ENCODE results near the gene EHMT2. TPM values are rescaled to one million over a fixed set of nuclear protein-coding genes. Genes with fewer than 3 reads are reported as not detected.
A peak's percentile ranks its signal among the peaks of the same experiment; 100 is the strongest.

Gene EHMT2
- total and polyA plus RNA-seq, 2 of the 13 experiments (the other 11 are each of a cell fraction or from before 2014, with no cell fraction given), result 55.2 to 69.2 TPM

- TF ChIP-seq CTCF (CRISPR knock-in tag; IDR thresholded peaks at IDR 0.05) (peak; percentile 20; the same call in 1 of the 2 replicates), ZNF704 (CRISPR knock-in tag; IDR thresholded peaks at IDR 0.05; ENCODE audit: borderline replicate concordance) (0 out of 2 replicates have a peak, but pooled peaks have one; percentile 42), ZNF629 (CRISPR knock-in tag; conservative IDR thresholded peaks at IDR 0.05) (0 out of 2 replicates have a peak, but pooled peaks have one; percentile 5), NFKB2 (CRISPR knock-in tag; IDR thresholded peaks at IDR 0.05; ENCODE audit: borderline replicate concordance) (0 out of 2 replicates have a peak, but pooled peaks have one; percentile 54), NBN (conservative IDR thresholded peaks at IDR 0.05) (no peak), ZBTB8A (CRISPR knock-in tag; IDR thresholded peaks at IDR 0.05; ENCODE audit: borderline replicate concordance, low read depth) (no peak), ZNF724P (CRISPR knock-in tag; IDR thresholded peaks at IDR 0.05; ENCODE audit: borderline replicate concordance) (no peak), RFXAP (CRISPR knock-in tag; IDR thresholded peaks at IDR 0.05; ENCODE audit: borderline replicate concordance) (peak; percentile 59; the same call in 1 of the 2 replicates), MAX (IDR thresholded peaks at IDR 0.05) (peak; percentile 55), KDM5B (CRISPR knock-in tag; IDR thresholded peaks at IDR 0.05; ENCODE audit: borderline replicate concordance) (no peak; the same call in 1 of the 2 replicates), HNRNPL (IDR thresholded peaks at IDR 0.05; ENCODE audit: low read depth, low read length) (0 out of 2 replicates have a peak, but pooled peaks have one; percentile 53), EZH2 (conservative IDR thresholded peaks at IDR 0.05; ENCODE audit: low read depth, low read length) (no peak), ZNF563 (CRISPR knock-in tag; IDR thresholded peaks at IDR 0.05) (no peak), SRF (IDR thresholded peaks at IDR 0.05; ENCODE audit: low read depth, low read length) (no peak), HOXA3 (CRISPR knock-in tag; IDR thresholded peaks at IDR 0.05) (peak; percentile 75), ERF (CRISPR knock-in tag; IDR thresholded peaks at IDR 0.05) (no peak), CEBPG (CRISPR knock-in tag; IDR thresholded peaks at IDR 0.05) (no peak), BORCS8-MEF2B (CRISPR knock-in tag; IDR thresholded peaks at IDR 0.05) (0 out of 2 replicates have a peak, but pooled peaks have one; percentile 11), RXRB (CRISPR knock-in tag; IDR thresholded peaks at IDR 0.05; ENCODE audit: borderline replicate concordance) (no peak), ZNF777 (CRISPR knock-in tag; IDR thresholded peaks at IDR 0.05) (no peak), FOXJ3 (CRISPR knock-in tag; IDR thresholded peaks at IDR 0.05; ENCODE audit: borderline replicate concordance) (no peak)
- TF ChIP-seq, protein P1, sequence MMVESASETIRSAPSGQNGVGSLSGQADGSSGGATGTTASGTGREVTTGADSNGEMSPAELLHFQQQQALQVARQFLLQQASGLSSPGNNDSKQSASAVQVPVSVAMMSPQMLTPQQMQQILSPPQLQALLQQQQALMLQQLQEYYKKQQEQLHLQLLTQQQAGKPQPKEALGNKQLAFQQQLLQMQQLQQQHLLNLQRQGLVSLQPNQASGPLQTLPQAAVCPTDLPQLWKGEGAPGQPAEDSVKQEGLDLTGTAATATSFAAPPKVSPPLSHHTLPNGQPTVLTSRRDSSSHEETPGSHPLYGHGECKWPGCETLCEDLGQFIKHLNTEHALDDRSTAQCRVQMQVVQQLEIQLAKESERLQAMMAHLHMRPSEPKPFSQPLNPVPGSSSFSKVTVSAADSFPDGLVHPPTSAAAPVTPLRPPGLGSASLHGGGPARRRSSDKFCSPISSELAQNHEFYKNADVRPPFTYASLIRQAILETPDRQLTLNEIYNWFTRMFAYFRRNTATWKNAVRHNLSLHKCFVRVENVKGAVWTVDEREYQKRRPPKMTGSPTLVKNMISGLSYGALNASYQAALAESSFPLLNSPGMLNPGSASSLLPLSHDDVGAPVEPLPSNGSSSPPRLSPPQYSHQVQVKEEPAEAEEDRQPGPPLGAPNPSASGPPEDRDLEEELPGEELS (CRISPR knock-in tag; IDR thresholded peaks at IDR 0.05), result 0 out of 2 replicates have a peak, but pooled peaks have one; percentile 12
- TF ChIP-seq, protein P2, sequence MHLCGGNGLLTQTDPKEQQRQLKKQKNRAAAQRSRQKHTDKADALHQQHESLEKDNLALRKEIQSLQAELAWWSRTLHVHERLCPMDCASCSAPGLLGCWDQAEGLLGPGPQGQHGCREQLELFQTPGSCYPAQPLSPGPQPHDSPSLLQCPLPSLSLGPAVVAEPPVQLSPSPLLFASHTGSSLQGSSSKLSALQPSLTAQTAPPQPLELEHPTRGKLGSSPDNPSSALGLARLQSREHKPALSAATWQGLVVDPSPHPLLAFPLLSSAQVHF (CRISPR knock-in tag; IDR thresholded peaks at IDR 0.05), result no peak
Measured at GRCh38 chr6:31900917-31901414, 3.5 kb upstream of the EHMT2 start (continued).

Measured in HepG2 (cell line).